A172 (cell line): ENCODE data around the gene GPD1L. TPM values are rescaled to one million over a fixed set of nuclear protein-coding genes. Genes with fewer than 3 reads are reported as not detected.

Source experiments
- total RNA-seq: library from RNA; depleted of rRNA; stranded (reverse); fragments of >200 nt; shearing (Covaris generic); gene quantifications from 2 replicates; pipeline ENCODE4 v1.2.3, GENCODE V29; 2014; rRNA removed

GPD1L gene
- total RNA-seq, 1 experiment from 2014 or later, result 24.3 TPM

Other genes with a start within 250 kb of the GPD1L start
- gene OSBPL10, start 125.4 kb upstream of the GPD1L start, total RNA-seq, result 23.0 and 24.2 TPM in 2 replicates
- gene ZNF860, start 124.9 kb upstream of the GPD1L start, total RNA-seq, result 2.3 and 3.2 TPM in 2 replicates
- 3.4 and 3.5 TPM in 2 replicates for gene CMTM8, start 132.1 kb downstream of the GPD1L start, total RNA-seq